PC-3 (cell line): ENCODE data around the gene KLHL25. TPM values are rescaled to one million over a fixed set of nuclear protein-coding genes. Genes with fewer than 3 reads are reported as not detected.
"Not testable (repeated sequence)": the region's sequence is repeated elsewhere in the genome, so short reads cannot be mapped to it uniquely, and the experiment has no call there.

ENCODE experiments used
- ATAC-seq: fragments of 200-7000 bp; cut with Tn5 transposase; 2 replicates; pipeline ENCODE4 v1.9.1; 2020; ENCODE audit warnings: mild to moderate bottlenecking, moderate library complexity
- BruUV-seq: library from RNA; stranded (reverse); fragments of 400-500 nt; replicated peaks from 2 replicates; lab custom pipeline; 2021; lab: Mats Ljungman, UMichigan
- CTCF ChIA-PET: fragments of 300-600 bp; sonication (Branson Sonifier 250); formaldehyde crosslinking; loops from one replicate; lab custom pipeline; 2022; ENCODE audit warnings: antibody characterized with exemption; lab: Charles Lee
- POLR2A ChIA-PET: fragments of 300-600 bp; sonication (Branson Sonifier 250); formaldehyde crosslinking; loops from one replicate; lab custom pipeline; 2022; ENCODE audit warnings: antibody characterized with exemption; ENCODE audit not compliant: unreplicated experiment; lab: Charles Lee
- DNase-seq: peaks from one replicate; pipeline ENCODE4 v3.0.0-alpha.2; 2015
- H2AFZ ChIP-seq: fragments of 300-600 bp; sonication (generic); 2 replicates; pipeline ENCODE4 v1.6.0; 2016; ENCODE audit warnings: antibody characterized with exemption, low read length
- H3F3A ChIP-seq: fragments of 300-600 bp; sonication (generic); one replicate; pipeline ENCODE4 v1.6.0; 2017; ENCODE audit warnings: antibody characterized with exemption, low read length, control low read depth, mild to moderate bottlenecking; ENCODE audit not compliant: unreplicated experiment
- H3K27ac ChIP-seq: fragments of 300-600 bp; sonication (generic); 2 replicates; pipeline ENCODE4 v1.5.1; 2016; ENCODE audit warnings: mild to moderate bottlenecking, low read length
- H3K27me3 ChIP-seq: fragments of 300-600 bp; sonication (generic); 2 replicates; pipeline ENCODE4 v1.6.1; 2016; ENCODE audit warnings: low read length, mixed read lengths
- H3K36me3 ChIP-seq: fragments of 300-600 bp; sonication (generic); 2 replicates; pipeline ENCODE4 v1.6.1; 2016; ENCODE audit warnings: low read depth, mixed run types, low read length, mixed read lengths
- H3K4me1 ChIP-seq: fragments of 300-600 bp; sonication (generic); 2 replicates; pipeline ENCODE4 v1.5.1; 2016; ENCODE audit warnings: low read length; ENCODE audit not compliant: insufficient read depth
- H3K4me2 ChIP-seq: fragments of 300-600 bp; sonication (generic); 2 replicates; pipeline ENCODE4 v1.6.0; 2016; ENCODE audit warnings: low read length
- H3K4me3 ChIP-seq: fragments of 300-600 bp; sonication (generic); 2 replicates; pipeline ENCODE4 v1.5.1; 2016; ENCODE audit warnings: mild to moderate bottlenecking, low read length, mixed read lengths
- H3K79me2 ChIP-seq: fragments of 300-600 bp; sonication (generic); 2 replicates; pipeline ENCODE4 v1.6.1; 2017; ENCODE audit warnings: low read length, mixed read lengths
- H3K9ac ChIP-seq: fragments of 300-600 bp; sonication (generic); 2 replicates; pipeline ENCODE4 v1.6.0; 2016; ENCODE audit warnings: mild to moderate bottlenecking, low read length
- H3K9me2 ChIP-seq: fragments of 300-600 bp; sonication (generic); replicated peaks from 2 replicates; pipeline ENCODE4 v1.6.1; 2016; ENCODE audit warnings: mixed run types, low read length, mixed read lengths
- H3K9me3 ChIP-seq: fragments of 300-600 bp; sonication (generic); 2 replicates; pipeline ENCODE4 v1.6.1; 2016; ENCODE audit warnings: low read length, mixed read lengths
- H4K20me1 ChIP-seq: fragments of 300-600 bp; sonication (generic); 2 replicates; pipeline ENCODE4 v1.6.1; 2016; ENCODE audit warnings: low read length, mixed read lengths
- EZH2 ChIP-seq: fragments of 300-600 bp; sonication (generic); IDR thresholded peaks from one replicate; pipeline ENCODE4 v1.6.1; 2017; ENCODE audit warnings: antibody characterized with exemption, mild to moderate bottlenecking, low read length; ENCODE audit not compliant: unreplicated experiment
- EZH2phosphoT487 ChIP-seq: fragments of 300-600 bp; sonication (generic); IDR thresholded peaks from 2 replicates; pipeline ENCODE4 v1.6.1; 2018; ENCODE audit warnings: mild to moderate bottlenecking, antibody characterized with exemption, low read length, borderline replicate concordance
- intact Hi-C: fragments of 100-400 bp; cut with micrococcal nuclease; formaldehyde crosslinking; loops from 2 replicates; pipeline ENCODE4 v1.9.0; 2023
- total RNA-seq: library from RNA; depleted of rRNA; stranded (reverse); fragments of >200 nt; gene quantifications from 2 replicates; pipeline ENCODE4 v1.2.3, GENCODE V29; 2014
- TF ChIP-seq, protein P1 (sequence below): fragments of 300-600 bp; sonication (generic); conservative IDR thresholded peaks from 2 replicates; pipeline ENCODE4 v1.5.1; 2017; ENCODE audit warnings: antibody characterized with exemption, low read depth, mild to moderate bottlenecking, low read length

The KLHL25 gene
- total RNA-seq, 1 experiment from 2014 or later, result 7.2 TPM

DNA sequence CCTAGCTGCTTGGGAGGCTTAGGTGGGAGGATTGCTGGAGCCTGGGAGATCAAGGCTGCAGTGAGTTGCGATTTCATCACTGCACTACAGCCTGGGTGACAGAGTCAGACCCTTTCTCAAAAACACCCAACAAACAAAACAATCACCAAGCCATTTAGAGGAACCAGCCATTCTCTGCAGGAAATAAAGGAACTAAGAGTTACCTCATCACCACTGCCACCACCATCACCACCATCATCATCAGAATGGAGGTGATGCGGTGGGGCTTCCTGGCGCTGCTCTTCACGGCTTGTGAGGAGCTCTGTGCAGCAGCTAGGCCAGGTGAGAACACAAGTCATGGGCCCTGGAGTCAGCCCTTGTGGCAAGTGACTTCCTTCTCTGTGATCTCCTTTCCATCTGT, 37.7 kb upstream of the KLHL25 start:
- H3K36me3 ChIP-seq, result no peaks in the 10 kb centered on the region
- no peak for ATAC-seq
- H3K4me1 ChIP-seq, result peaks cover 4% of the 10 kb centered on the region
- H3K4me3 ChIP-seq, result no peak overlapping the region
- DNase-seq, result no peak
- no peak overlapping the region for H3K27ac ChIP-seq
- ChIA-PET POLR2A (no interaction called here), CTCF (no interaction called here)
- H3K9me3 ChIP-seq, result no peaks in the 10 kb centered on the region
- H4K20me1 ChIP-seq, result no peaks in the 10 kb centered on the region
- H3K27me3 ChIP-seq, result no peaks in the 10 kb centered on the region
- intact Hi-C loops, result no loop called here
- no peaks in the 10 kb centered on the region for H3K9me2 ChIP-seq
- no TSS peak for BruUV-seq
- H3F3A ChIP-seq, result no peaks in the 10 kb centered on the region
- H2AFZ ChIP-seq, result no peak overlapping the region
- TF ChIP-seq EZH2phosphoT487 (no peak), EZH2 (no peak)
- TF ChIP-seq, protein P1, sequence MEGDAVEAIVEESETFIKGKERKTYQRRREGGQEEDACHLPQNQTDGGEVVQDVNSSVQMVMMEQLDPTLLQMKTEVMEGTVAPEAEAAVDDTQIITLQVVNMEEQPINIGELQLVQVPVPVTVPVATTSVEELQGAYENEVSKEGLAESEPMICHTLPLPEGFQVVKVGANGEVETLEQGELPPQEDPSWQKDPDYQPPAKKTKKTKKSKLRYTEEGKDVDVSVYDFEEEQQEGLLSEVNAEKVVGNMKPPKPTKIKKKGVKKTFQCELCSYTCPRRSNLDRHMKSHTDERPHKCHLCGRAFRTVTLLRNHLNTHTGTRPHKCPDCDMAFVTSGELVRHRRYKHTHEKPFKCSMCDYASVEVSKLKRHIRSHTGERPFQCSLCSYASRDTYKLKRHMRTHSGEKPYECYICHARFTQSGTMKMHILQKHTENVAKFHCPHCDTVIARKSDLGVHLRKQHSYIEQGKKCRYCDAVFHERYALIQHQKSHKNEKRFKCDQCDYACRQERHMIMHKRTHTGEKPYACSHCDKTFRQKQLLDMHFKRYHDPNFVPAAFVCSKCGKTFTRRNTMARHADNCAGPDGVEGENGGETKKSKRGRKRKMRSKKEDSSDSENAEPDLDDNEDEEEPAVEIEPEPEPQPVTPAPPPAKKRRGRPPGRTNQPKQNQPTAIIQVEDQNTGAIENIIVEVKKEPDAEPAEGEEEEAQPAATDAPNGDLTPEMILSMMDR, result no peak
- H3K9ac ChIP-seq, result no peak overlapping the region
- no peak overlapping the region for H3K4me2 ChIP-seq
- H3K79me2 ChIP-seq, result no peaks in the 10 kb centered on the region

DNA sequence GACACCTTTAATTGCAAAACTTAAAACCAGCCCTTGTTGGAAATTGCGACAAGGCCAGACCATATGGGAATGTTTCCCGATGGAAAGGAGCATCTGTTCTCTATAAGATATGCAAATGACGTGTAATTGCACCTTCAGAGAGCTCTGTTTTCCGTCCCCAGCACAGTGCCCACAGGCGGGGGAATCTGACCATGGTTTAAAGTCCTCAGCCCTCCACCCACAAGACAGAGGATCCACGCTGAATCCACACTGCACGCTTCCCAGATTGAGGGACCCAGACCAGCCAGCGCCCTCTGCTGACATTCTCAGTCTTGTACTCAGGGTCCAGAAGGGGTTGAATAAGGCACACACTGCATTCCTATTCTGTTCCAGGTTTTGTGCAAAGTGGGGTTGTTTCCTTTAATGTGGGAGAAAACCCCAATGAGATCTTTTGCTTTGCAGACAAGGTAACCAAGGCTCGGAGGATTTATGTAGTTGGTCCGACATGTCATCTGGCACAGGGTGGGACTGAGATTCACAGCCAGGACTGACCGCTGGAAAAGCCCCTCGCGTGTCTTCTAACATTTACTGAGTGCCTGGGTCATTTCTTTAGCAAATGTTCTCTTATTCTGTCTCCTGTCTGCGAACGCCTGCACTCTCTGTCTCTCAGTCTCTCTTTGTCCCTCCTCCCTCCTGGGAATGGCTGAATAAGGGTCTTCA, 36.8 kb upstream of the KLHL25 start:
- no peaks in the 10 kb centered on the region for H3F3A ChIP-seq
- CTCF ChIA-PET, result no interaction called here
- H3K79me2 ChIP-seq, result no peaks in the 10 kb centered on the region
- H3K4me2 ChIP-seq, result no peak overlapping the region
- no peak overlapping the region for H3K9ac ChIP-seq
- TF ChIP-seq, protein P1, result peak; percentile 77
- no peak for TF ChIP-seq EZH2phosphoT487
- no peaks in the 10 kb centered on the region for H3K9me3 ChIP-seq
- peak; percentile 56 for DNase-seq
- POLR2A ChIA-PET, result no interaction called here
- BruUV-seq, result no TSS peak
- H2AFZ ChIP-seq, result no peak overlapping the region
- intact Hi-C loops, result loop anchor here (2.0 kb wide), 1 partner anchor 101 kb away; no protein-coding TSS in a partner anchor
- H3K27ac ChIP-seq, result no peak overlapping the region
- H3K27me3 ChIP-seq, result no peaks in the 10 kb centered on the region
- no peaks in the 10 kb centered on the region for H4K20me1 ChIP-seq
- H3K36me3 ChIP-seq, result no peaks in the 10 kb centered on the region
- H3K9me2 ChIP-seq, result no peaks in the 10 kb centered on the region
- ATAC-seq, result peak; percentile 92
- no peaks in the 10 kb centered on the region for H3K4me1 ChIP-seq
- H3K4me3 ChIP-seq, result no peak overlapping the region

DNA sequence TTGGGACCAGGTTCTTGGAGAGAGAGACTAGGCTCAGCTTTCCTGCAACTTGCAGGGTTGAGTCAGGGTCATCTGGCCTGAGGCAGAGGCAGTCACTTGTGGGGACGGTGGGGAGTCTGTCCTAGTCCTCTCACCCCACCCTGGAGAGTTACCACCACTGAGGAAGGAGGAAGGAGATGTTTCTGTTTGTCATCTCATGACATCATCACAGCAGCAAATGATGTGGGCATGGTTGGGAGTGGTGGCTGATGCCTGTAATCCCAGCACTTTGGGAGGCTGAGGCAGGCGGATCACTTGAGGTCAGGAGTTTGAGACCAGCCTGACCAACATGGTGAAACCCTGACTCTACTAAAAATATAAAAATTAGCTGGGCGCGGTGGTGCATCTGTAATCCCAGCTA, 35.0 kb upstream of the KLHL25 start:
- intact Hi-C loops, result loop anchor here (2.0 kb wide), 1 partner anchor 99 kb away; no protein-coding TSS in a partner anchor
- H3K36me3 ChIP-seq, H3K9me3 ChIP-seq, H3K4me3 ChIP-seq, H3K27ac ChIP-seq, H3K27me3 ChIP-seq, POLR2A ChIA-PET, BruUV-seq, H2AFZ ChIP-seq, H3K9ac ChIP-seq, H3K4me2 ChIP-seq, DNase-seq, H3K79me2 ChIP-seq, ATAC-seq, CTCF ChIA-PET, H3K9me2 ChIP-seq, H3F3A ChIP-seq, H4K20me1 ChIP-seq, H3K4me1 ChIP-seq: not testable (repeated sequence)
